Right atrium auricular region (tissue), 2 donors: Measurements from ENCODE around the gene AGPAT1. TPM values are rescaled to one million over a fixed set of nuclear protein-coding genes. Genes with fewer than 3 reads are reported as not detected.
A peak's percentile ranks its signal among the peaks of the same experiment; 100 is the strongest.

Experiments used
- DNase-seq: peaks from one replicate; pipeline ENCODE4 v3.0.0-alpha.2; 2019; ENCODE audit warnings: low spot score
- H3K27ac ChIP-seq, 2 donors: fragments of 200-600 bp; sonication (generic); 1 replicate in 1 of 2; 2 replicates in 1 of 2; pipeline ENCODE4 v1.5.1; 2016 to 2019
- H3K27me3 ChIP-seq, 2 donors: fragments of 200-600 bp; sonication (generic); one replicate each; pipeline versions ENCODE4 v1.5.1 to v1.6.0; 2017 to 2019
- H3K36me3 ChIP-seq: fragments of 200-600 bp; sonication (generic); one replicate; pipeline ENCODE4 v1.5.1; 2016
- H3K4me1 ChIP-seq, 2 donors: fragments of 200-600 bp; sonication (generic); one replicate each; pipeline versions ENCODE4 v1.5.1 to v1.6.0; 2017 to 2019
- H3K4me3 ChIP-seq, 2 donors: fragments of 200-600 bp; sonication (generic); 1 replicate in 1 of 2; 2 replicates in 1 of 2; pipeline ENCODE4 v1.5.1; 2017 to 2019; ENCODE audit warnings: mild to moderate bottlenecking in 1 of 2, moderate library complexity in 1 of 2
- H3K9me3 ChIP-seq, 2 donors: fragments of 200-600 bp; sonication (generic); one replicate each; pipeline ENCODE4 v1.5.1; 2019
- microRNA-seq, 2 donors: library from miRNA; unstranded; fragments of <30 nt; microRNA quantifications; one replicate each; pipeline ENCODE4, GENCODE V29; 2016 to 2017; ENCODE audit warnings: borderline number of aligned reads in 2 of 2, borderline replicate concordance in 1 of 2
- total RNA-seq, 2 donors: library from RNA; depleted of rRNA; stranded (reverse); fragments of >200 nt; gene quantifications; one replicate each; pipeline ENCODE4 v1.1.0, GENCODE V29; 2016
- TF ChIP-seq, protein P1 (sequence below), 2 donors: fragments of 200-600 bp; sonication (generic); IDR thresholded peaks; one replicate each; pipeline ENCODE4 v1.5.1; 2019; ENCODE audit warnings: antibody characterized with exemption in 2 of 2

AGPAT1 gene
- total RNA-seq, 2 donors from 2014 or later, result 59.6 to 77.1 TPM

GRCh38 chr6:32127409-32127716, 48.5 kb downstream of the AGPAT1 start:
- no peak for DNase-seq
- H3K27ac ChIP-seq, result peak overlapping the region; percentile 86 to 90
- peaks cover 32% of the 10 kb centered on the region for H3K36me3 ChIP-seq
- TF ChIP-seq, protein P1, sequence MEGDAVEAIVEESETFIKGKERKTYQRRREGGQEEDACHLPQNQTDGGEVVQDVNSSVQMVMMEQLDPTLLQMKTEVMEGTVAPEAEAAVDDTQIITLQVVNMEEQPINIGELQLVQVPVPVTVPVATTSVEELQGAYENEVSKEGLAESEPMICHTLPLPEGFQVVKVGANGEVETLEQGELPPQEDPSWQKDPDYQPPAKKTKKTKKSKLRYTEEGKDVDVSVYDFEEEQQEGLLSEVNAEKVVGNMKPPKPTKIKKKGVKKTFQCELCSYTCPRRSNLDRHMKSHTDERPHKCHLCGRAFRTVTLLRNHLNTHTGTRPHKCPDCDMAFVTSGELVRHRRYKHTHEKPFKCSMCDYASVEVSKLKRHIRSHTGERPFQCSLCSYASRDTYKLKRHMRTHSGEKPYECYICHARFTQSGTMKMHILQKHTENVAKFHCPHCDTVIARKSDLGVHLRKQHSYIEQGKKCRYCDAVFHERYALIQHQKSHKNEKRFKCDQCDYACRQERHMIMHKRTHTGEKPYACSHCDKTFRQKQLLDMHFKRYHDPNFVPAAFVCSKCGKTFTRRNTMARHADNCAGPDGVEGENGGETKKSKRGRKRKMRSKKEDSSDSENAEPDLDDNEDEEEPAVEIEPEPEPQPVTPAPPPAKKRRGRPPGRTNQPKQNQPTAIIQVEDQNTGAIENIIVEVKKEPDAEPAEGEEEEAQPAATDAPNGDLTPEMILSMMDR (IDR thresholded peaks at IDR 0.05), result no peak
- H3K4me3 ChIP-seq, result peak overlapping the region; percentile 71 to 99
- no peaks in the 10 kb centered on the region for H3K9me3 ChIP-seq
- no peaks in the 10 kb centered on the region for H3K27me3 ChIP-seq
- peaks cover 0 to 30% of the 10 kb centered on the region in 2 donors for H3K4me1 ChIP-seq

- peaks cover 37% of the 10 kb centered on the region for H3K36me3 ChIP-seq
Measured at GRCh38 chr6:32126880-32127279, 49.0 kb downstream of the AGPAT1 start.

GRCh38 chr6:32123681-32124080, 52.2 kb downstream of the AGPAT1 start:
- TF ChIP-seq, protein P1 (IDR thresholded peaks at IDR 0.05), result no peak
- H3K4me1 ChIP-seq, result peaks cover 0 to 26% of the 10 kb centered on the region in 2 donors
- no peaks in the 10 kb centered on the region for H3K27me3 ChIP-seq
- H3K9me3 ChIP-seq, result no peaks in the 10 kb centered on the region
- H3K4me3 ChIP-seq, result no peak overlapping the region
- peaks cover 61% of the 10 kb centered on the region for H3K36me3 ChIP-seq
- H3K27ac ChIP-seq, result no peak overlapping the region
- no peak for DNase-seq

More at GRCh38 chr6:32126880-32127279, 49.0 kb downstream of the AGPAT1 start:
- Histone ChIP-seq H3K27me3 (no peaks in the 10 kb centered on the region), H3K27ac (peak overlapping the region in 1 of 2 donors; percentile 90), H3K9me3 (no peaks in the 10 kb centered on the region), H3K4me1 (peaks cover 0 to 30% of the 10 kb centered on the region in 2 donors), H3K4me3 (peak overlapping the region in 1 of 2 donors; percentile 71)
- DNase-seq, result no peak
- TF ChIP-seq, protein P1 (IDR thresholded peaks at IDR 0.05), result no peak

DNA sequence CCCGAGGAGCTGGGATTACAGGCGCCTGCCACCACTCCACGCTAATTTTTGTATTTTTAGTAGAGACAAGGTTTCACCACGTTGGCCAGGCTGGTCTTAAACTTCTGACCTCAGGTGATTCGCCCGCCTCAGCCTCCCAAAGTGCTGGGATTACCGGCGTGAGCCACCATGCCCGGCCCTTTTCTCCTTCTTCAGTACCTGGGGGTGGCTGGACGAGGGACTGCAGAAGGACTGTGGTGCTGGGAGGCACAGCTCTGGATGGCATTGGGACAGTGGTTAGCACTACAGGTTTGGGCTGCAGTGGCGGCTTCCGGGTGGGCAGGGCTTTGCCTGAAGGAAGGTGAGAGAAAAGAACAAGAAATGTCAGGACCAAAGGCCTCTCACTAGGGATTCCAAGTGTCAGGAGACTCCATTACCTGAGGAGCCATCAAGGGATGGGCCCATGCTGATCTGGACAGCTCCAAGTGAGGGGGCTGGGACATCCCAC, 55.3 kb downstream of the AGPAT1 start:
- TF ChIP-seq, protein P1 (IDR thresholded peaks at IDR 0.05), result no peak
- Histone ChIP-seq H3K27me3 (no peaks in the 10 kb centered on the region), H3K4me1 (peaks cover 0 to 7% of the 10 kb centered on the region in 2 donors), H3K9me3 (no peaks in the 10 kb centered on the region), H3K27ac (no peak overlapping the region), H3K36me3 (peaks cover 84% of the 10 kb centered on the region), H3K4me3 (no peak overlapping the region)
- DNase-seq, result no peak

GRCh38 chr6:32118782-32119628, 56.9 kb downstream of the AGPAT1 start:
- TF ChIP-seq, protein P1 (IDR thresholded peaks at IDR 0.05), result peak; percentile 81 to 94
- peaks cover 68% of the 10 kb centered on the region for H3K36me3 ChIP-seq
- no peak overlapping the region for H3K4me3 ChIP-seq
- no peaks in the 10 kb centered on the region for H3K27me3 ChIP-seq
- peak overlapping the region in 1 of 2 donors; percentile 10 for H3K27ac ChIP-seq
- no peaks in the 10 kb centered on the region for H3K9me3 ChIP-seq
- peaks cover 0 to 20% of the 10 kb centered on the region in 2 donors for H3K4me1 ChIP-seq
- DNase-seq, result peak; percentile 91

Small RNA genes lying within 50 kb of the gene (microRNA-seq; reads per million reads assigned to microRNA genes)
- 2.8 to 4.2 reads per million in 2 donors for gene MIR6721
- gene MIR6833, result 0 to 0.71 reads per million in 2 donors

Other genes with a start within 250 kb of the AGPAT1 start
- gene C2, start 248.4 kb downstream of the AGPAT1 start, total RNA-seq, result 10 to 100 TPM in 1 of 2 donors, 1 to 10 TPM in 1; 3.5 to 19.9 TPM
- 100 to 1,000 TPM in 1 of 2 donors, 10 to 100 TPM in 1; 65.5 to 126 TPM for gene CFB, start 230.0 kb downstream of the AGPAT1 start, total RNA-seq
- 10 to 100 TPM; 40.0 to 81.7 TPM for gene NELFE, start 217.1 kb downstream of the AGPAT1 start, total RNA-seq
- 10 to 100 TPM; 18.7 to 31.6 TPM for gene SKIC2, start 216.9 kb downstream of the AGPAT1 start, total RNA-seq
- gene DXO, start 203.9 kb downstream of the AGPAT1 start, total RNA-seq, result 10 to 100 TPM; 12.1 to 14.1 TPM
- 100 to 1,000 TPM; 152 to 175 TPM for gene C4A, start 194.0 kb downstream of the AGPAT1 start, total RNA-seq
- gene C4B, start 161.3 kb downstream of the AGPAT1 start, total RNA-seq, result 100 to 1,000 TPM; 150 to 241 TPM
- gene CYP21A2, start 137.7 kb downstream of the AGPAT1 start, total RNA-seq, result 1 to 10 TPM in 1 of 2 donors, under 1 TPM in 1; 0.19 to 1.2 TPM
- 100 to 1,000 TPM; 138 to 210 TPM for gene TNXB, start 66.7 kb downstream of the AGPAT1 start, total RNA-seq
- gene ATF6B, start 47.8 kb downstream of the AGPAT1 start, total RNA-seq, result 10 to 100 TPM; 15.0 to 15.3 TPM
- 1 to 10 TPM; 1.1 to 3.4 TPM for gene FKBPL, start 45.8 kb downstream of the AGPAT1 start, total RNA-seq
- gene PRRT1, start 24.1 kb downstream of the AGPAT1 start, total RNA-seq, result 1 to 10 TPM in 1 of 2 donors, under 1 TPM in 1; 0.70 to 1.1 TPM
- 10 to 100 TPM; 19.5 to 27.0 TPM for gene PPT2, start 21.9 kb downstream of the AGPAT1 start, total RNA-seq
- 1 to 10 TPM; 4.8 to 5.2 TPM for gene EGFL8, start 11.5 kb downstream of the AGPAT1 start, total RNA-seq
- 100 to 1,000 TPM; 104 to 106 TPM for gene RNF5, start 2.3 kb upstream of the AGPAT1 start, total RNA-seq
- 1 to 10 TPM in 1 of 2 donors, under 1 TPM in 1; 0.94 to 1.4 TPM for gene AGER, start 8.2 kb upstream of the AGPAT1 start, total RNA-seq
- gene PBX2, start 14.1 kb upstream of the AGPAT1 start, total RNA-seq, result 10 to 100 TPM; 26.0 to 32.5 TPM
- gene GPSM3, start 16.6 kb upstream of the AGPAT1 start, total RNA-seq, result 1 to 10 TPM; 3.6 to 9.0 TPM
- gene NOTCH4, start 48.0 kb upstream of the AGPAT1 start, total RNA-seq, result 10 to 100 TPM; 16.2 to 22.5 TPM
- not detected for gene TSBP1, start 195.8 kb upstream of the AGPAT1 start, total RNA-seq
- not detected for gene BTNL2, start 231.1 kb upstream of the AGPAT1 start, total RNA-seq